Mononuclear cell (primary cell): ENCODE results near the gene CAMP. TPM values are rescaled to one million over a fixed set of nuclear protein-coding genes. Genes with fewer than 3 reads are reported as not detected.
"Not testable (repeated sequence)": the region's sequence is repeated elsewhere in the genome, so short reads cannot be mapped to it uniquely, and the experiment has no call there.

ENCODE experiments used
- H3K27me3 ChIP-seq: 2 replicates; pipeline ENCODE4 v1.6.0; 2011; ENCODE audit warnings: low read length, control low read depth; ENCODE audit not compliant: insufficient read depth
- H3K4me1 ChIP-seq: 2 replicates; pipeline ENCODE4 v1.5.1; 2011; ENCODE audit warnings: mild to moderate bottlenecking, low read length, control low read depth; ENCODE audit not compliant: insufficient read depth
- H3K4me3 ChIP-seq: 2 replicates; pipeline ENCODE4 v1.5.1; 2011; ENCODE audit warnings: mild to moderate bottlenecking, low read length, moderate library complexity
- H3K9me3 ChIP-seq: 2 replicates; pipeline ENCODE4 v1.5.1; 2011; ENCODE audit warnings: low read depth, mild to moderate bottlenecking, control low read depth, low read length
- total RNA-seq: library from RNA; depleted of rRNA; stranded (reverse); fragments of >200 nt; gene quantifications from one replicate; pipeline ENCODE4 v1.2.3, GENCODE V29; 2012

CAMP gene
- total RNA-seq, 1 donor, result not detected

DNA sequence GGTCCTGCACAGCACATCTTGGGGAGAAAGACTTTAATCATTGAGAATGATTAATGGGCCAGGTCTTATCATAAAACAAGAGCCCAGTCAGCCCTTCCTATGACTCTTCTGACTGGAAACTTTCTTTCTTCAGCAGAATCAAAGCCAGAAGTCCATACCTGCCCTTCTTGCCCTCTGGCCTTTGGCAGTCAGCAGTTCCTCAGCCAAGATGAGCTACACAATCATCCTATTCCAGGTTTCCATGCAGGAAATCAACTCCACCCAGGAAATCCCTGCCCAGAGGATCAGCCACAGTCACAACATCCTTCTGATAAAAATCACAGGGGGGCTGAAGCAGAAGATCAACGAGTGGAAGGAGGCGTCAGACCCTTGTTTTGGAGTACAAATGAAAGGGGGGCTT lies 44.5 kb downstream of the CAMP start:
- Histone ChIP-seq H3K4me3 (no peak overlapping the region), H3K27me3 (no peaks in the 10 kb centered on the region), H3K9me3 (no peaks in the 10 kb centered on the region), H3K4me1 (peaks cover 5% of the 10 kb centered on the region)

DNA sequence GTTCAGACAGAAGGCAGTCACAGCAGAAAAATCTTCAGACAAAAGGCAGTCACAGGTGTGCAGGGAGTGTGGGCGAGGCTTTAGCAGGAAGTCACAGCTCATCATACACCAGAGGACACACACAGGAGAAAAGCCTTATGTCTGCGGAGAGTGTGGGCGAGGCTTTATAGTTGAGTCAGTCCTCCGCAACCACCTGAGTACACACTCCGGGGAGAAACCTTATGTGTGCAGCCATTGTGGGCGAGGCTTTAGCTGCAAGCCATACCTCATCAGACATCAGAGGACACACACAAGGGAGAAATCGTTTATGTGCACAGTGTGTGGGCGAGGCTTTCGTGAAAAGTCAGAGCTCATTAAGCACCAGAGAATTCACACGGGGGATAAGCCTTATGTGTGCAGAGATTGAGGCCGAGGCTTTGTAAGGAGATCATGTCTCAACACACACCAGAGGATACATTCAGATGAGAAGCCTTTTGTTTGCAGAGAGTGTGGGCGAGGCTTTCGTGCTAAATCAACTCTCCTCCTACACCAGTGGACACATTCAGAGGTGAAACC lies 45.2 kb downstream of the CAMP start:
- Histone ChIP-seq H3K9me3 (no peaks in the 10 kb centered on the region), H3K27me3 (no peaks in the 10 kb centered on the region), H3K4me1 (peaks cover 5% of the 10 kb centered on the region), H3K4me3 (no peak overlapping the region)

DNA sequence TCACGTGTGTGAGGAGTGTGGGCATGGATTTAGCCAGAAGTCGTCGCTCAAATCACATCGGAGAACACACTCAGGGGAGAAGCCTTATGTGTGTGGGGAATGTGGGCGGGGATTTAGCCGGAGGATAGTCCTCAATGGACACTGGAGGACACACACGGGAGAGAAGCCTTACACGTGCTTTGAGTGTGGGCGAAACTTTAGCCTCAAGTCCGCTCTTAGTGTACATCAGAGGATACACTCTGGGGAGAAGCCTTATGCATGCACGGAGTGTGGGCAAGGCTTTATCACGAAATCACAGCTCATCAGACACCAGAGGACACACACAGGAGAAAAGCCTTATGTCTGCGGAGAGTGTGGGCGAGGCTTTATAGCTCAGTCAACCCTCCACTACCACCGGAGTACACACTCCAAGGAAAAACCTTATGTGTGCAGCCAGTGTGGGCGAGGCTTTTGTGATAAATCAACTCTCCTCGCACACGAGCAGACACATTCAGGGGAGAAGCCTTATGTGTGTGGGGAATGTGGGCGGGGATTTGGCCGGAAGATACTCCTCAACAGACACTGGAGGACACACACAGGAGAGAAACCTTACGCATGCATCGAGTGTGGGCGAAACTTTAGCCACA lies 45.8 kb downstream of the CAMP start:
- H3K4me1 ChIP-seq, result peaks cover 5% of the 10 kb centered on the region
- H3K4me3 ChIP-seq, result no peak overlapping the region
- H3K9me3 ChIP-seq, result no peaks in the 10 kb centered on the region
- no peaks in the 10 kb centered on the region for H3K27me3 ChIP-seq

DNA sequence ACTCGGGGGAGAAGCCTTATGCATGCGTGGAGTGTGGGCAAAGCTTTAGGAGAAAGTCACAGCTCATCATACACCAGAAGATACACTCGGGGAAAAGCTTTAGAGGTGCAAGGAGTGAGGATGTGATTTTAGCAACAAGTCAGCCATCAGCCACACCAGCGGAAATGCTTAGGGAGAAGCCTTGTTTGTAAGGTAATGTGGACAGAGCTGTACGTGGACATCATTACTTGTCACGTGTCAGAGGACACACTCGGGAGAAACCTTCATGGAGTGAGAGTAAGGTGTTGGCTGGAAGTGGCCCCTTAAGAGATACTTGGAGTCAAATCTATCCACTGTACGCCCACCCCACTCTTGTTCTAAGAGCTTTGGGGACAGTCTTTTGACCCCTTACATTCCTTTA lies 46.3 kb downstream of the CAMP start:
- H3K4me3 ChIP-seq, result no peak overlapping the region
- H3K27me3 ChIP-seq, result no peaks in the 10 kb centered on the region
- peaks cover 5% of the 10 kb centered on the region for H3K4me1 ChIP-seq
- no peaks in the 10 kb centered on the region for H3K9me3 ChIP-seq

DNA sequence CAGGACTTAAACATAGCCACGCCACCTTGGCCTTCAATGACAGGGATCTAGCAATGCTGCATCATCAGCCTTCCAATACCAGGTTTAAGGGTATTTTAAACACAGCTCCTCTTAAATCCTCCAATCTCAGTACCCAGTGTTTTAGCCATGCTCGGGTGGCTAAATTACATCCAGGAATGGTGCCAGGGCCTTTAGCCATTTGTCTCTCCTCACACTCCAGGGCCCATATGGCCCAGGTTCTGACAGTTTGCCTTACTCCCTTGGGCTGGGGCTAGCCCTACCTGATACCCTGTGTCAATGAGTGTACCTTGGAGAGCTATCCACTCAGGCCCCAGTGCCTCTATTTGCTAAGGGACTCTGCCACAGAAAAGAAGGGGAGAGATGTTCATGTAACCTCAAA lies 47.0 kb downstream of the CAMP start:
- peaks cover 5% of the 10 kb centered on the region for H3K4me1 ChIP-seq
- H3K27me3 ChIP-seq, result no peaks in the 10 kb centered on the region
- no peak overlapping the region for H3K4me3 ChIP-seq
- no peaks in the 10 kb centered on the region for H3K9me3 ChIP-seq

DNA sequence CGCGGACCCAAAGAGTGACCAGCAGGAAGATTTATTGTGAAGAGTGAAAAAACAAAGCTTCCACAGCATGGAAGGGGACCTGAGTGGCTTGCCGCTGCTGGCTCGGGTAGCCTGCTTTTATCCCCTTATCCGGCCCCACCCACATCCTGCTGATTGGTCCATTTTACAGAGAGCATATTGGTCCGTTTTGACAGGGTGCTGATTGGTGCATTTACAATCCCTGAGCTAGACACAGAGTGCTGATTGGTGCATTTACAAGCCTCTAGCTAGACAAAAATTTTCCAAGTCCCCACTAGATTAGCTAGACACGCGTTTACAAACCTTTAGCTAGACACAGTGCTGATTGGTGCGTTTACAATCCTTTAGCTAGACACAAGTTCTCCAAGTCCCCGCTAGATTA lies 47.9 kb downstream of the CAMP start:
- not testable (repeated sequence) for H3K9me3 ChIP-seq

DNA sequence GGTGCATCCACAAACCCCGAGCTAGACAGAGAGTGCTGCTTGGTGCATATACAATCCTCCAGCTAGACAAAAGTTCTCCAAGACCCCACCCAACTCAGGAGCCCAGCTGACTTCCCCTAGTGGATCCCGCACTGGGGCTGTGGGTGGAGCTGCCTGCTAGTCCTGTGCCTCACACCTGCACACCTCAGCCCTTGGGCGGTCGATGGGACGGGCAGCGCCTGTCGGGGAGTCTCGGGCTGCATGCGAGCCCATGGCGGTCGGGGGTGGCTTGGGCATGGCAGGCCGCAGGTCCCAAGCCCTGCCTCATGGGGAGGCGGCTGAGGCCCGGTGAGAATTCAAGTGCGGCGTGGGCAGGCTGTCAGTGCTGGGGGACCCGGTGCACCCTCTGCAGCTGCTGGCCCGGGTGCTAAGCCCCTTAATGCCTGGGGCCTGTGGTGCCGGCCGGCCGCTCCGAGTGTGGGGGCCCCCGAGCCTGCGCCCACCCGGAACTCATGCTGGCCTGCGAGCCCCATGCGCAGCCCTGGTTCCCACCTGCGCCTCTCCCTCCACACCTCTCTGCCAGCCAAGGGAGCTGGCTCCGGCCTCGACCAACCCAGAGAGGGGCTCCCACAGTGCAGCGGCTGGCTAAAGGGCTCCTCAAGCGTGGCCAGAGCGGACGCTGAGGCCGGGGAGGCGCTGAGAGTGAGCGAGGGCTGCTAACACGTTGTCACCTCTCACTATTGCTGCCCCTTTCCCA lies 48.6 kb downstream of the CAMP start:
- Histone ChIP-seq H3K4me3 (no peak overlapping the region), H3K27me3 (no peaks in the 10 kb centered on the region), H3K9me3 (no peaks in the 10 kb centered on the region), H3K4me1 (peaks cover 5% of the 10 kb centered on the region)

More for the DNA sequence above, 47.9 kb downstream of the CAMP start:
- not testable (repeated sequence) for H3K4me1 ChIP-seq, H3K27me3 ChIP-seq, H3K4me3 ChIP-seq

DNA sequence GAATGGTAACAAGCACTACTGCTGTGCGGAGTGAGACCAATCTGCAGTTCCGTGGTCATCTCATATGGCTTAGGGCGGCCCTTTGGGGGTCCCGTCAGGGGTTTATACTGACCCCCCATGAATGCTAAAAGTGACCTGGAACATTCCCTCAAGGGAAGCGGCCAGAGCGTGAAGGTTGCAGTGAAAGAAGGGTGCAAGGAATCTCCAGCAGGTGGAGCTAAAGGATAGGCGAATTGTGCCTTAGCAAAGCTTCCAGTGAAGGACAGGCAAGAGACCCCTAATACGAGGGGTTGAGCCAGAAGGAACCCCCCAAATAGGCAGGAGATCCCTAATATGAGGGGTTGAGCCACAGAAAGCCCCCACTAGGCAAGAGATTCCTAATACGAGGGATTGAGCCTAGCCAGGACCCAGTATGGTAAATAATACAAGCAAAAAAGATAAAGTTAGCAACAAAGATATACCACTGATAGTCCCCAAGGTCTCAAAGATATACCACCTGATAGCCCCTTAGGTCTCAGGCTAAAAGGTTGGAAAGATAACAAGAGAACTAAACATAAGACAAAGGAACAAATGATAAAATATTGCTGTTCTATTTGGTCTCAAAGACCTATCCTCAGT lies 50.4 kb downstream of the CAMP start:
- H3K9me3 ChIP-seq, result no peaks in the 10 kb centered on the region
- no peaks in the 10 kb centered on the region for H3K27me3 ChIP-seq
- no peak overlapping the region for H3K4me3 ChIP-seq
- H3K4me1 ChIP-seq, result no peaks in the 10 kb centered on the region

DNA sequence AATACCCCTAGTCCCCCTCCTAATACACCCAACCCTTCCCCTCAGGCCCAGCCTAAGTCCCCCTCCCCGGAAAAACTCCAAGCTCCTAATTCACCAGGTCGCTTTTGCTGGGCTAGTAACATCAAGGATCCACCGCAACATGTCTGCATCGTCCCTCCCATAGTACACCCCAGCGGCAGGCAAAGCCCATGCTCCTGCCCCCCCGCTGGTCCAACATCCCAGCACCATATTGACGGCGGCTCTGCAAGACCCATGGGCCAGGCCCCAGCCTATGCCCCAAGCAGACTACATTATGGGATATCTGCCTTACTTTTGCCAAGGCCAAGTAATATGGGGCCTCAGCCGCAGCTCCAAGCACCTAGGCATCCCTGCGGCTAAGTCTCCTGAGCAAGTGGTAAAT lies 51.2 kb downstream of the CAMP start:
- H3K4me1 ChIP-seq, result no peaks in the 10 kb centered on the region
- no peaks in the 10 kb centered on the region for H3K9me3 ChIP-seq
- H3K27me3 ChIP-seq, result no peaks in the 10 kb centered on the region
- H3K4me3 ChIP-seq, result no peak overlapping the region

Other genes starting within 250 kb of the CAMP start
- 17.9 TPM for gene MAP4, start 207.1 kb upstream of the CAMP start, total RNA-seq
- gene CDC25A, start 35.1 kb upstream of the CAMP start, total RNA-seq, result 0.21 TPM
- gene ZNF589, start 17.6 kb downstream of the CAMP start, total RNA-seq, result 10.6 TPM
- 5.4 TPM for gene NME6, start 77.9 kb downstream of the CAMP start, total RNA-seq
- not detected for gene SPINK8, start 110.2 kb downstream of the CAMP start, total RNA-seq
- not detected for gene FBXW12, start 148.7 kb downstream of the CAMP start, total RNA-seq
- gene PLXNB1, start 206.6 kb downstream of the CAMP start, total RNA-seq, result 0.63 TPM
- gene CCDC51, start 216.6 kb downstream of the CAMP start, total RNA-seq, result 1.4 TPM
- 271 TPM for gene TMA7, start 216.8 kb downstream of the CAMP start, total RNA-seq
- gene ATRIP, start 223.2 kb downstream of the CAMP start, total RNA-seq, result 5.1 TPM